Endothelial cell of umbilical vein (primary cell): ENCODE results near the gene ATF6B. TPM values are rescaled to one million over a fixed set of nuclear protein-coding genes. Genes with fewer than 3 reads are reported as not detected.

Experiments
- BruUV-seq: library from RNA; stranded (reverse); fragments of 400-500 nt; replicated peaks from 2 replicates; lab custom pipeline; 2021; lab: Mats Ljungman, UMichigan
- CTCF ChIA-PET: fragments of 300-600, 350-600 bp; sonication (Branson Sonifier 250); formaldehyde crosslinking; loops from one replicate; lab custom pipeline; 2021; ENCODE audit warnings: antibody characterized with exemption, inconsistent platforms; lab: Charles Lee
- POLR2A ChIA-PET: fragments of 300-600, 350-600 bp; sonication (Branson Sonifier 250); formaldehyde crosslinking; loops from one replicate; lab custom pipeline; 2021; ENCODE audit warnings: antibody characterized with exemption, inconsistent platforms; lab: Charles Lee
- DNase-seq: peaks from one replicate; pipeline ENCODE4 v3.0.0-alpha.2; 2011; ENCODE audit warnings: low read depth, low spot score
- FAIRE-seq: peaks from 2 replicates; lab custom pipeline; 2011; peaks lifted over from hg19 to GRCh38; lab: Jason Lieb, UNC
- H2AFZ ChIP-seq: 2 replicates; pipeline ENCODE4 v1.6.0; 2012; ENCODE audit warnings: low read depth, low read length, control low read depth, inconsistent platforms
- H3K27ac ChIP-seq: 2 replicates; pipeline ENCODE4 v1.5.1; 2011; ENCODE audit warnings: low read depth, mild to moderate bottlenecking, control low read depth, low read length, moderate library complexity; ENCODE audit not compliant: insufficient read depth
- H3K27me3 ChIP-seq, 2 experiments: 2 replicates each; pipeline versions ENCODE4 v1.6.0 to v1.6.1; 2011; ENCODE audit warnings: low read length in 2 of 2, mixed read lengths in 1 of 2; ENCODE audit not compliant: control insufficient read depth in 2 of 2, insufficient read depth in 2 of 2
- H3K36me3 ChIP-seq, 2 experiments: 2 replicates in 1 of 2; 3 replicates in 1 of 2; pipeline ENCODE4 v1.5.1; 2011; ENCODE audit warnings: low read length in 2 of 2, mild to moderate bottlenecking in 1 of 2, moderate library complexity in 1 of 2; ENCODE audit not compliant: control insufficient read depth in 2 of 2, insufficient read depth in 2 of 2; ENCODE audit errors: extremely low read depth in 1 of 2
- H3K4me1 ChIP-seq: 3 replicates; pipeline ENCODE4 v1.5.1; 2011; ENCODE audit warnings: mild to moderate bottlenecking, low read length; ENCODE audit not compliant: control insufficient read depth, insufficient read depth; ENCODE audit errors: extremely low read depth
- H3K4me2 ChIP-seq: 2 replicates; pipeline ENCODE4 v1.6.1; 2011; ENCODE audit warnings: low read length, control low read depth, mixed read lengths; ENCODE audit not compliant: insufficient read depth
- H3K4me3 ChIP-seq, 3 experiments: fragments of 200-600 bp in 1 of 3; sonication (generic), shearing (Covaris generic) in 1 of 3; replicated peaks in 1 of 3; 2 replicates each; pipeline ENCODE4 v1.5.1; 2011 to 2016; ENCODE audit warnings: control low read depth in 3 of 3, low read length in 3 of 3, mild to moderate bottlenecking in 2 of 3, inconsistent platforms in 1 of 3, low read depth in 1 of 3, moderate library complexity in 1 of 3; ENCODE audit not compliant: insufficient read depth in 1 of 3
- H3K79me2 ChIP-seq: 2 replicates; pipeline ENCODE4 v1.6.0; 2012; ENCODE audit warnings: low read length, inconsistent platforms; ENCODE audit not compliant: control insufficient read depth, insufficient read depth
- H3K9ac ChIP-seq: replicated peaks from 2 replicates; pipeline ENCODE3; 2011; ENCODE audit warnings: low read length, control low read depth; ENCODE audit not compliant: insufficient read depth; ENCODE audit errors: extremely low read depth
- H3K9me1 ChIP-seq: replicated peaks from 3 replicates; pipeline ENCODE4 v1.6.0; 2011; ENCODE audit warnings: mild to moderate bottlenecking, low read length; ENCODE audit not compliant: control insufficient read depth, insufficient read depth; ENCODE audit errors: extremely low read depth
- H3K9me3 ChIP-seq: replicated peaks from 2 replicates; pipeline ENCODE4 v1.5.1; 2012; ENCODE audit warnings: low read length, inconsistent platforms; ENCODE audit not compliant: control insufficient read depth, insufficient read depth
- H4K20me1 ChIP-seq: replicated peaks from 2 replicates; pipeline ENCODE3; 2011; ENCODE audit warnings: mild to moderate bottlenecking, low read length; ENCODE audit not compliant: control insufficient read depth, insufficient read depth; ENCODE audit errors: extremely low read depth
- CTCF ChIP-seq, 2 donors: IDR thresholded peaks; 1 replicate in 1 of 2; 2 replicates in 1 of 2; pipeline ENCODE4 v1.5.1; 2011; ENCODE audit warnings: low read length in 2 of 2, mild to moderate bottlenecking in 2 of 2, moderate library complexity in 2 of 2, control low read depth in 1 of 2, inconsistent platforms in 1 of 2, low read depth in 1 of 2; ENCODE audit not compliant: insufficient read depth in 1 of 2; ENCODE audit errors: extremely low read depth in 1 of 2
- EZH2 ChIP-seq: IDR thresholded peaks from 2 replicates; pipeline ENCODE4 v1.6.1; 2012; ENCODE audit warnings: borderline replicate concordance, low read depth, mild to moderate bottlenecking, moderate library complexity, low read length, inconsistent platforms; ENCODE audit not compliant: severe bottlenecking
- FOS ChIP-seq: IDR thresholded peaks from 2 replicates; pipeline ENCODE4 v1.6.1; 2011; ENCODE audit warnings: mild to moderate bottlenecking, low read length, moderate library complexity, borderline replicate concordance; ENCODE audit not compliant: insufficient read depth
- GATA2 ChIP-seq: IDR thresholded peaks from 2 replicates; pipeline ENCODE4 v1.7.0; 2011; ENCODE audit warnings: low read depth, mild to moderate bottlenecking, moderate library complexity, mixed read lengths, low read length; ENCODE audit not compliant: insufficient read length, insufficient read depth
- JUN ChIP-seq: IDR thresholded peaks from 2 replicates; pipeline ENCODE4 v1.6.1; 2011; ENCODE audit warnings: borderline replicate concordance, low read depth; ENCODE audit not compliant: insufficient read length, insufficient read depth
- MAX ChIP-seq: IDR thresholded peaks from 2 replicates; pipeline ENCODE4 v1.6.1; 2011; ENCODE audit not compliant: insufficient read depth, insufficient read length
- MYC ChIP-seq: IDR thresholded peaks from one replicate; pipeline ENCODE4 v1.6.1; 2011; ENCODE audit warnings: mild to moderate bottlenecking, low read depth, low read length
- POLR2A ChIP-seq: IDR thresholded peaks from 2 replicates; pipeline ENCODE4 v1.6.1; 2012; ENCODE audit warnings: low read depth, mild to moderate bottlenecking, control low read depth, low read length
- POLR2AphosphoS5 ChIP-seq: IDR thresholded peaks from 2 replicates; pipeline ENCODE4 v1.6.1; 2012; ENCODE audit warnings: low read depth, mild to moderate bottlenecking, control low read depth, low read length, moderate library complexity; ENCODE audit not compliant: insufficient read depth
- dilution Hi-C: fragments of 300-500 bp; cut with MboI; formaldehyde crosslinking; loops from one replicate; pipeline ENCODE4 v1.15.0; 2019; ENCODE audit warnings: low sequenced_read_pairs; ENCODE audit not compliant: extremely low pct_ligation_motif_present
- intact Hi-C: fragments of 100-400 bp; cut with micrococcal nuclease; formaldehyde crosslinking; loops from one replicate; pipeline ENCODE4 v1.10.0; 2022
- polyA plus RNA-seq, 4 experiments: library from polyadenylated mRNA; depleted of rRNA in 3 of 4; stranded (reverse) in 3 of 4; unstranded in 1 of 4; fragments of >200 nt; gene quantifications; 2 replicates each; pipeline versions ENCODE4 v1.2.1 to v1.2.3, GENCODE V29; 2011 to 2012; ENCODE audit warnings: missing spikeins in 1 of 4
- total RNA-seq: library from RNA; stranded (reverse); gene quantifications from 2 replicates; pipeline ENCODE4 v1.2.3, GENCODE V29; 2021

Gene ATF6B
- total and polyA plus RNA-seq, 2 donors (not counting 3 experiments of a cell fraction or from before 2014, with no cell fraction given): 106 to 115 TPM

- Histone ChIP-seq H3K4me1 (peaks cover 11% of the 10 kb centered on the region), H3K27ac (no peak overlapping the region), H3K27me3 (no peaks in the 10 kb centered on the region), H3K9me3 (no peaks in the 10 kb centered on the region), H2AFZ (no peak overlapping the region), H3K9me1 (no peaks in the 10 kb centered on the region), H3K4me3 (no peak overlapping the region), H4K20me1 (no peaks in the 10 kb centered on the region), H3K9ac (no peak overlapping the region), H3K79me2 (peaks cover 4% of the 10 kb centered on the region), H3K36me3 (peaks cover 0 to 7% of the 10 kb centered on the region in 2 experiments), H3K4me2 (no peak overlapping the region)
- CTCF ChIA-PET: interaction anchor here (0.6 kb wide), 1 partner anchor 434 kb away, joined by 3 read pairs; no protein-coding TSS in a partner anchor
- DNase-seq (no peak), FAIRE-seq (no peak)
- dilution Hi-C loops (no loop called here), intact Hi-C loops (no loop called here)
- TF ChIP-seq MAX (no peak), GATA2 (no peak), MYC (no peak), EZH2 (no peak), POLR2AphosphoS5 (no peak), JUN (no peak), FOS (no peak)
- no TSS peak for BruUV-seq
- POLR2A ChIA-PET: no interaction called here
These were observed 30.0 kb upstream of the ATF6B start for GRCh38 chr6:32158052-32158451.

- CTCF ChIA-PET: no interaction called here
These were observed 28.8 kb upstream of the ATF6B start for GRCh38 chr6:32156891-32157290.

More at GRCh38 chr6:32156891-32157290, 28.8 kb upstream of the ATF6B start:
- peaks cover 21% of the 10 kb centered on the region for H3K4me1 ChIP-seq
- no peak overlapping the region for H3K27ac ChIP-seq
- peaks cover 0 to 7% of the 10 kb centered on the region in 2 experiments for H3K36me3 ChIP-seq
- H3K27me3 ChIP-seq: peaks cover 0 to 4% of the 10 kb centered on the region in 2 experiments
- no peak overlapping the region for H3K4me3 ChIP-seq
- no peaks in the 10 kb centered on the region for H4K20me1 ChIP-seq
- no peak overlapping the region for H3K4me2 ChIP-seq
- H2AFZ ChIP-seq: no peak overlapping the region
- TF ChIP-seq MYC (no peak), GATA2 (no peak), JUN (no peak), EZH2 (no peak), MAX (no peak), POLR2A (no peak), CTCF (IDR thresholded peaks at IDR 0.05; ENCODE audit: extremely low read depth in 1 of 2, insufficient read depth in 1 of 2, low read depth in 1 of 2, low read length in 2 of 2) (no peak), POLR2AphosphoS5 (no peak), FOS (no peak)
- peaks cover 4% of the 10 kb centered on the region for H3K79me2 ChIP-seq
- no peak overlapping the region for H3K9ac ChIP-seq
- dilution Hi-C loops: no loop called here
- intact Hi-C loops: no loop called here
- BruUV-seq: no TSS peak
- DNase-seq (no peak), FAIRE-seq (no peak)
- POLR2A ChIA-PET: no interaction called here
- H3K9me1 ChIP-seq: no peaks in the 10 kb centered on the region
- no peaks in the 10 kb centered on the region for H3K9me3 ChIP-seq
